ENCODE data around the gene C2CD4D.

- no peak for TF ChIP-seq EZH2 (IDR thresholded peaks at IDR 0.05; ENCODE audit: low read depth)
- TF ChIP-seq CTCF (conservative IDR thresholded peaks at IDR 0.05), result no peak
Observed at GRCh38 chr1:151837197-151837596, 2.4 kb downstream of the C2CD4D start.
